ENCODE measurements around the gene HMOX2.

DNA sequence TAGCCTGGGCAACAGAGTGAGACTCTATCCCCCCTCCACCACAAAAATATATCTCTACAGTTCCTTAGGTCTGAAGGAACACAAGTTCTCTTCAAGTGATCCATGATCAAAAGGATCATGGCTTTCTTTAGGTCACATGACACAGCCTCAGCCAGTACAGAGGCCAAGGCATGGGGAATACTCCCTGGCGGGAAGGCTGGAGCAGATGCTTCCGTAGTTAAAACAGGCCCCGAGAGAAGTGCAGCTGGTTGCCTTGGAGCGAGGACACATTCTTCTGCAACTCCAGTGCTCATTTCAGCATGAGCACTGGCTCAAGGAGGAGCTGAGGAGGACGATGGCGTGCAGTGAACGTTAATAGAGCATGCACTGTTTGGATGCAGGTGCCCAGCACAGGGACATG, 48.9 kb downstream of the HMOX2 start:
- no peak for TF ChIP-seq EZH2phosphoT487 (IDR thresholded peaks at IDR 0.05; ENCODE audit: insufficient read depth, low read depth)
- TF ChIP-seq EZH2 (IDR thresholded peaks at IDR 0.05; ENCODE audit: insufficient read depth, poor library complexity, severe bottlenecking): no peak
